ENCODE results near the gene CLSTN2. TPM values are rescaled to one million over a fixed set of nuclear protein-coding genes. Genes with fewer than 3 reads are reported as not detected.

Gene CLSTN2
- total RNA-seq, 1 experiment from 2014 or later, result 0.17 TPM

- no peak for DNase-seq (ENCODE audit: low read depth)
These were observed 399.3 kb downstream of the CLSTN2 start for GRCh38 chr3:140334132-140334929.

DNA sequence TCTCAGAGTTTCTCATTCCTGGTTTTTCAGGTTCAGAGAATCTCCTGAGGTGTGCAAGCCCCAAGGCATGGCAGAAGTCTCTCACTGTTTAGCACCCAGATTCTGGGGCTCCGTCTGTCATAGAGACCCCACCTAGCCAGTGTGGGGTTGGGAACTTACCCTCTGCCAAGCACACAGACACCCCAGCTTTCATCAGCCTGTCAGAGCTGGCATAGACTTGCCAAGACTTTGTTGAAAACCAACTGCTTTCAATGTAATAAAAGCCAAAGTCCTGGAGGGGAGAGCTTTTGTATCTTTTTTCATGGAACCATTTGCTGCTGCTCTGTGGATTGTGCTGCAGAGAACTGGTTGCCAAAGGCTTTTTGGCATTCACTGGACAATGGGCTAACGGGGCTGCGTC lies 401.5 kb downstream of the CLSTN2 start:
- no peak for DNase-seq (ENCODE audit: low read depth)

DNA sequence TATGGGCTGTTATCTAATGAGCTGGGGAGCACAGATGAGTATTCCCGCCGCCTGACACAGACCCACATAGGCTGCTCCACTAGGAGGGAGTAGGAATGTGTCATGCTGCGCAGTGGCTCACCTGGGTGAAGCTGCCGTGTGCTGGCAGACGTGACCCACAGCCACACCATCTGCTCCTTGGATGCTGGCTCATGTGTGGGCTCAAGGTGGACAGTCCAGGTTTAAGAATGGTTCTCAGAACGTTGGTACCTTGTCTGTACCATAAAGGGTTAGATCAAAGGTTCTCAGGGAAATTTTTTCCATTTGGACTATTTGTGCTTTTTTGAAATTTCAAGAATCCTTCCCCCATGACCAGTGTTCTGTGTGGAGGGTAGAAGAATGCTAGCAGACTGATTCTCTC lies 403.9 kb downstream of the CLSTN2 start:
- DNase-seq (ENCODE audit: low read depth), result no peak

DNA sequence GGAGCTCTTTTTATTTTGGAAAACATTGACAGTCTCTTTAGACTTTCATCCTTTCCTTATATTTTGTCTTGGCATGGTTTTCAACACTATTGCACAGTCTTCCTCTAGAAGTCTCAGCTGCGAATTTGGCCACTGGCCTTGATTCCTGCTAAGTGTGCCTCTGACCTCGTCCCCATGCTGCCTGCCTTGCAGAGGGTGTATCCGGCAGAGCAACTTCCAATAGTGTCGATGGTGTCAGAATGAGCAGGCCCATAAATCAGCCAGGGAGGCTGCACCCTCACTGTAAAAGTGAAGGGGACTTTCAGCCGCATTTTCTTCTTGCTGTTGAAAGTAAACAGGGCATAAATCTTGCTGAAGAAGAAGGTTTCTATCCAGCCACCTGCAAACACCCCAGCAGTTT lies 406.2 kb downstream of the CLSTN2 start:
- no peak for DNase-seq (ENCODE audit: low read depth)

GRCh38 chr3:140341817-140342403 lies 406.9 kb downstream of the CLSTN2 start:
- DNase-seq (ENCODE audit: low read depth), result no peak

DNA sequence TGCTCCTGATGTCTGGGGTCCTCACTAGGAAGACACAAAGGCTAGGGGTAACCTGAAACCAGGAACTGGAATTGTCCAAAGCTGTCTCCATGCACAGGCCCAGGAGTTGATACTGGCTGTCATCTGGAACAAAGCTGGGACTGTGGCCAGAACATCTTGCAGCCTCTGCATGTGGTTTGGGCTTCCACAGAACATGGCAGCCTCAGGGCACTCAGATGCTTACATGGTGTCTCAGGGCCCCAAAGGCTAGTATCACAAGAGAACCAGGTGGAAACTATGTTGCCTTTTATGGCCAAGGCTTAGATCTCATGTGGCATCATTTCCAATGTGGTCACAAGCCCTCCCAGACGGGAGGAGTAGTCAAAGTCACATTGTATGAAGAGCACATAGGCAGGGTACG lies 407.7 kb downstream of the CLSTN2 start:
- DNase-seq (ENCODE audit: low read depth), result no peak

- no peak for DNase-seq (ENCODE audit: low read depth)
These were observed 408.5 kb downstream of the CLSTN2 start for GRCh38 chr3:140343211-140344081.

- no peak for DNase-seq (ENCODE audit: low read depth)
These were observed 409.1 kb downstream of the CLSTN2 start for GRCh38 chr3:140344082-140344454.

DNA sequence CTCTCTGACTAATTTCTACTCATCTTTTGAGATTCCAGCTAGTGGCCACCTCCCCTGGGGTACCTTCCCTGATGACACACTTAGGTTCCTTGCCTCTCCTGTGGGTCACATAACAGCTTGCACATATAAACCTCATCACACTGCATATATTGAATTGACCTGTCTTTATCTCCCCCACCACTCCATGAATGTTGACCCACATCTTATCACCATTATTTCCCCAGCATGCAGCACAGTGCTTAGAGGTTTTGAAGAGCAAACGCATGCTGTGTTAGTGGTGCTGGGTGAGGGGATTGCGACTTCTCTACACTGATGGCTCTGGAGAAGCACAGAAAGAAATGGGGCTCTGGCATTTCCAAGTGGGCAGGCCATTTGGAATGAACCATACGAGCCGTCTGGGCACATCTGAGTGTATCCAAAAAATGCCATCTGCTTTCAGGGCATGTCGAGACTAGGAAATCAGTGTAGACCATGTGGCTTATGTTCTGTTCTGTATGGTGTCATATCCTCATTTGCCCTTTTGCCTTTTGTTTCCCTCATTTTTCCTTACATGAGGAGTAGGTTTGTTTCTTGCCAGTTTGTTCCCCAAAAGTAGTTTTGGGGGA lies 409.7 kb downstream of the CLSTN2 start:
- no peak for DNase-seq (ENCODE audit: low read depth)

DNA sequence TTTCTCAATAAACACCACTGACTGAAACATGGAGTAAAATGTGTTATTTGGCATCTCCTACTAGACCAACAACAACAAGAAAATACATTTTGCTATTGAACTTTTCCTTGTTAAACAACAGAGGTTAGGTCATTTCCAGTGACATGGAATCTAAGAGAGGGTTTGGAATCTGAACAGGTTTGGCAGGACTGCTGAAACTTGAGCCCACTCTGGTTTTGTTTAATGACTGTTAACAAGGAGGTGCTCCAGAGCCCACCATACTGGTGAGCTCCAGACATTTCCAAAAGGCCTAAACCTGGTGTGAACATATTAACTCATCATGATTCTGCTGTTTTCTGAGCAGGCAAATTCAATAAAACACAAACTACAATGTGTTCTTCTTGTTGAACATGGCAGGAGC lies 412.2 kb downstream of the CLSTN2 start:
- DNase-seq (ENCODE audit: low read depth), result no peak

DNA sequence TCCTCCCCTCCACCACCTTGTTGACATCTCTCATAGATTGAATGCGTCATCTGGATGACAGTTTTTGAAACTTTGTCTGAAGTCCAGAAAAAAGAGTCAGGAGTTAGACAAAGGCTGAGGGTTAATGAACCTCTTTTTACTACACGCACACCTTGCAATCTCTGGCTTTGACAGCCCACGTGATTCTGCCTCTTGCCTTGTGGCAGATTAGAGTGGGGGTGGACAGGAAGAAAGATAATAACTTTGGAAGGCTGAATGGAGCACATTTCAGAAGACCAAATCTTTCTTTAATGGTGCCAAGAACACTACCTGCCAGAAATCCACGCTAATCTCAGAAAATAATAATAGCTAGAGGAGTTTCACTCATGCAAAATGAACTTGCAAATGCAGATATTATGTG lies 415.0 kb downstream of the CLSTN2 start:
- DNase-seq (ENCODE audit: low read depth), result no peak

DNA sequence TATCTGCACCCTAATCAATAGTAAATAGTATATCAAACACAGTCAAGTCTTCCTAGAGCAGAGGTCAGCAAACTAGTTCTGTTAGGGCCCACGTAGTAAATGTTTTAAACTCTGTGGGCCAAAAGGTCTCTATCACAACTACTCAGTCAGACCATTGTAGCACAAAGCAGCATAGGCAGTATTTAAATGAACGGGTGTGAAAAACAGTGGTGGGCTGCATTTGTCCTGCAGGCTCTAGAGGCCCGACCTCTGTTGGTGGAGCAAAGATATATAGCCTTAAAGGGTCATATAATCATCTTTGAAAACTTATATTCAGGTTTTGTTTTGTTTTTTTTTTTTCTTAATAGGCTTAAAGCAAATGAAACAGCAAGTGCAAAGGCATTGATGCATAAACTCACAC lies 416.5 kb downstream of the CLSTN2 start:
- no peak for DNase-seq (ENCODE audit: low read depth)

DNA sequence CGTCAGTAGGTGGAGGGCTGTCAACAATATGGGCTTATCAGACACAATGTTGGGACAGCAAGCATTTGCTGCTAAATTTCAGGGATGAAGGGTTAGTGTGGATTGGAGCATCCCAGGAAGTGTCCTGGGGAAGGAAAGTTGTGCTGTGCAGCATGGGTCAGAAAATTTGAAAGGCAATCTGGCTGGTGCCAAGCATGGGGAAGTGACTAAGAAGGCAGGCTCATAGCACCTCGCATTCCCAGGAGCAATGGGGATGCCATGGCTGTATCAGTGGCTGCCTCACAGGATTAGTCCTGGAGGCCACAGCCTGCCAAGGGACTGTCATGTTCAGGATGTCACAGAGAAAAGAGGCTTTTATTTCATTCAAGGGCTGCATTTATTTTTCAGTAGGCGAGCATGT lies 420.5 kb downstream of the CLSTN2 start:
- no peak for DNase-seq (ENCODE audit: low read depth)

DNA sequence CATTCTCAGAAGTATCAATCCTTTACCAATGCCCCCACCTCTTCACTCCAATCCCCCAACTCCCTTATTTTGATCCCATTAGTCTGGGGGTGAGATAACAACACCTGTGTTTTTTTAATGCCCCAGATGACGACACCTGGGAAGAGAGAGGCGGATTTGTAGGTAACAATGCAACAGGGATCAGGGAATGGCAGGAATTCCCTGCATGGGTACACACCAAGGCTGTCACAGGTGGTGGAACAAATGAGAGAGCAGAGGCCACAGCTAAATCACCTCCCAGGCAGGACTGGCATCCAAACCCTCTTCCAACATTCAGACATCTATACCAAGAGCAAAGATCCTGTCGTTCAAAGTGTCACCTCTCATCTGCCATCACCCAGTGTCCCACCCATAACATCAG lies 423.7 kb downstream of the CLSTN2 start:
- no peak for DNase-seq (ENCODE audit: low read depth)

DNA sequence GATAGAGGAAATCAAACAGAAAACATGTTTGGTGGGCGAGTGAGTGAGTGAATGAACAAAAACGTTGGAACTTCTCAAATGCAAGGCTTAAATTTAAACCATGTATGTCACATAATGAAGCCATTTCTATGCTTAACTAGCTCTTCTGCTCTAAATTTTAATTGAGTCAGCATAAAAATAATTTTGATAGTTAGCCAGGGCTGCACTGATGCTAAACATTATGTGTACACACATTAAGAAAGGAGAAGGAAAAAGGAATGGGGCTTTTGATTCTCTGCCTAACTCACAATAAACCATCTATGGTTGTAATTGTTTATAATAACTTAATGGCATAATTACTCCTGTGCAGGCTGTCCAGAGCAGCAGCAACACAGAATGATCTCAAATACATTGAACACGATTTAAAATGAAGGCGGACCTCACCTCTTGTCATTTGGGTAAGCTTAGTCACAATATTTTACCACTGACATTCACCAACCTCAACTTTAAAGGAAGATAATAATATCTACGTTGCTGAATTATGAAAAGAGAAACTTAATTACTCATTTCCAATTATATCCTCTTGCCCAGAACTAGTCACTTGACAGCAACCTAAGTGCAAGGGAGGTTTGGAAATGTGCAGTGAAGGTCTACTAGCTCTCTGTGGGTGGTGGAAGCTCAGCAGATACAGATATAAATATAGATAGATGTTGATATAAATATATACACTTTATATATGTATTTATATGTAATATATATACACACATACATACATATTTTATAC lies 424.4 kb downstream of the CLSTN2 start:
- DNase-seq (ENCODE audit: low read depth), result no peak

- no peak for DNase-seq (ENCODE audit: low read depth)
These were observed 425.3 kb downstream of the CLSTN2 start for GRCh38 chr3:140360332-140360731.

- DNase-seq (ENCODE audit: low read depth), result no peak
These were observed 428.8 kb downstream of the CLSTN2 start for GRCh38 chr3:140363801-140364200.

DNA sequence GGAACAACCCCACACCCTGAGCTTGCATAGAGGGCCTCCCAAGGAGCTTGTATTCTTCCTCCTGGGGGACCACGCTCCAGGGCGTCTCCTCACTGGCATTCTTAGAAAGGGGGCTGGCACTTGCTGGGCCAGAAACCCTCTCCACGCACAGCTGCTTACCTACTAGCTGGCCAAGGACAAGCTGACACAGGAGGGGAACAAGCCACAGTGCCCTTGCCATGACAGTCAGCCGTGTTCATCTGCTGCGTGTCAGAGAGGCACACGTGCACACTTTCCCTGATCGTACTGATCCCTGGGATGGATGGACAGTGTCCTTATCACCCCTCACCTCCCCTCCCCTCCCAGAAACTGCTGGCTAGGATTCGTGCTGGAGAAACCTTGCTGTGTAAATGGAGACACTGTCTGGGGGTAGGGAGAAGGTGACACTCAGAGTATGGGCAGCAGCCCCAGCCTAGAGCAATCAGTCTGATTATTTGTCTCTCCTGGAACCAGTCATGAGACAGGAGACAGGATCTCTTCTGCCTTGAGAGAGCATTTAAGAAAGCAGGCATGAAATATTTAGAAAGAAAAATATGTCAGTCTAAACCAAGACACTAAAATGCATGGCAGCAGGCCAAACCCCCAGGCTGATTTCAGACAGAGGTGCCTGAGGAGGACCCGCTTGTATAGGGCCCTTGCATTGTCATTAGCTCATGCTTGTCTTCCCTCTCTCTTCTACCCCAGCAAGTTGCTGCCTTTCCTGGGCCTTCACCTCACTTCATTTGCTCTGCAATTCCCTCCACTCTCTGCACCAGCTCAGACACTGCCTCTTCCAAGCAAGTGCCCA lies 431.1 kb downstream of the CLSTN2 start:
- DNase-seq (ENCODE audit: low read depth), result no peak

GRCh38 chr3:140368223-140368811 lies 433.3 kb downstream of the CLSTN2 start:
- DNase-seq (ENCODE audit: low read depth), result no peak

- DNase-seq (ENCODE audit: low read depth), result no peak
These were observed 435.7 kb downstream of the CLSTN2 start for GRCh38 chr3:140370686-140371085.

Measured in LHCN-M2 (cell line).